Activated B cell treated with CpG ODN at 0.5 μM for 24 hours (primary cell): ENCODE data around the gene TRIP4. TPM values are rescaled to one million over a fixed set of nuclear protein-coding genes. Genes with fewer than 3 reads are reported as not detected.
"Not testable (repeated sequence)": the region's sequence is repeated elsewhere in the genome, so short reads cannot be mapped to it uniquely, and the experiment has no call there.

Experiments used
- ATAC-seq: fragments of 200-7000 bp; cut with Tn5 transposase; one replicate; pipeline ENCODE4 v1.10.0; 2021; ENCODE audit warnings: low read depth, mild to moderate bottlenecking, moderate library complexity
- CTCF ChIA-PET: fragments of 350-600 bp; sonication (Branson Sonifier 250); formaldehyde crosslinking; loops from one replicate; lab custom pipeline; 2021; ENCODE audit warnings: antibody characterized with exemption; lab: Charles Lee
- POLR2A ChIA-PET: fragments of 350-600 bp; sonication (Branson Sonifier 250); formaldehyde crosslinking; loops from one replicate; lab custom pipeline; 2021; ENCODE audit warnings: antibody characterized with exemption; lab: Charles Lee
- DNase-seq: peaks from one replicate; pipeline ENCODE4 v3.0.0; 2022
- H3K27ac Mint-ChIP-seq: one replicate; pipeline ENCODE4 v1.8.0; 2020; ENCODE audit warnings: mixed read lengths
- H3K27me3 Mint-ChIP-seq: one replicate; pipeline ENCODE4 v1.8.0; 2021; ENCODE audit warnings: mixed read lengths
- H3K36me3 Mint-ChIP-seq: one replicate; pipeline ENCODE4 v1.8.0; 2021; ENCODE audit warnings: low read depth, mixed read lengths
- H3K4me1 Mint-ChIP-seq: one replicate; pipeline ENCODE4 v1.8.0; 2021; ENCODE audit warnings: mixed read lengths
- H3K4me3 Mint-ChIP-seq: one replicate; pipeline ENCODE4 v1.8.0; 2020; ENCODE audit warnings: mild to moderate bottlenecking, mixed read lengths
- H3K9me3 Mint-ChIP-seq: one replicate; pipeline ENCODE4 v1.8.0; 2020; ENCODE audit warnings: mixed read lengths
- intact Hi-C: fragments of 100-400 bp; cut with micrococcal nuclease; formaldehyde crosslinking; loops from one replicate; pipeline ENCODE4 v1.15.1; 2024
- total RNA-seq: library from RNA; stranded (reverse); gene quantifications from 2 replicates; pipeline ENCODE4 v1.2.3, GENCODE V29; 2022
- TF ChIP-seq, protein P1 (sequence below): fragments of 200-600 bp; IDR thresholded peaks from one replicate; pipeline ENCODE4 v1.8.0; 2022; ENCODE audit warnings: antibody characterized with exemption, mild to moderate bottlenecking

The TRIP4 gene
- total RNA-seq, 1 donor from 2014 or later, result 35.0 TPM

DNA sequence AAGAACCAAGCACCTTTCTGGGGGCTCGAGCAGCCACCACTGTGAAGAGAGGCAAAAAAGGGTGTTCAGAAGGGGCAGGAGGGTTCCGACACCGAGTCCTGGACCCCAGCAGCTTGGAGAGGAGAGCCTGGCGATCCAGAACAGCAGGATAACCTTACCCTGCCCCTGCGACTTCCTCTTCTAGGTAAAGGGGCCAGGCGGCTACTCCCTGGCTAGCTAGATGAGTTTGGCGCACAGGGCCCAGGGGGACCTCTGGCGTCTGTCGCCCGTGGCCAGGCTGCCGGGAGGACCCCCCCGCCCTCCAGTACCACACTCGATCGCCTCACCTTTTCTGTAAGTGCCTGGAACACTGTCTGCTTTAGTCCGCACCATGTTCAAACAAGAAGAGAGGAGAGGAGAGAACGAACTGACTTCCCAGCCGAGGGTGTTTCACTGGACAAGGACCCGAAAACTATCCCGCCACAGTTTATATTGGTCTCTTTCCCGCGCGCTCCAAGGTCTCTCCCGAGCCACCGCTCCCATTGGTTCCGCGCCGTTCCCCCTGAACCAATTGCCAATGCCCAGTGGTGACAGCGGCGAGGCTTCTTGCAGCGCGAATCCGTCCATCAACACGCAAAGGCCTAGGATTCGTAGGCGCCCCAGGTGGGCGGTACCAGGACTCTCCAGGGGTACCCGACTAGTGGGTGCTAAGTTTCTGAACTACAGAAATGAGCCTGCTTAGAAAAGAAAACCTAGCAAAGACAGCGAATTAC is 6.5 kb upstream of the TRIP4 start, which contains the start of gene PCLAF:
TSS of gene PCLAF (minus strand) at position 442 of the 752 bp plus-strand sequence. CDS start at position 372, 70 bp downstream.
- Mint-ChIP-seq H3K4me3 (peak within 1 kb of the TSS; percentile 92), H3K36me3 (peaks cover 3% of the 10 kb centered on the region), H3K4me1 (peaks cover 20% of the 10 kb centered on the region), H3K27ac (peak within 1 kb of the TSS; percentile 44), H3K9me3 (no peaks in the 10 kb centered on the region), H3K27me3 (no peaks in the 10 kb centered on the region)
- TF ChIP-seq, protein P1, sequence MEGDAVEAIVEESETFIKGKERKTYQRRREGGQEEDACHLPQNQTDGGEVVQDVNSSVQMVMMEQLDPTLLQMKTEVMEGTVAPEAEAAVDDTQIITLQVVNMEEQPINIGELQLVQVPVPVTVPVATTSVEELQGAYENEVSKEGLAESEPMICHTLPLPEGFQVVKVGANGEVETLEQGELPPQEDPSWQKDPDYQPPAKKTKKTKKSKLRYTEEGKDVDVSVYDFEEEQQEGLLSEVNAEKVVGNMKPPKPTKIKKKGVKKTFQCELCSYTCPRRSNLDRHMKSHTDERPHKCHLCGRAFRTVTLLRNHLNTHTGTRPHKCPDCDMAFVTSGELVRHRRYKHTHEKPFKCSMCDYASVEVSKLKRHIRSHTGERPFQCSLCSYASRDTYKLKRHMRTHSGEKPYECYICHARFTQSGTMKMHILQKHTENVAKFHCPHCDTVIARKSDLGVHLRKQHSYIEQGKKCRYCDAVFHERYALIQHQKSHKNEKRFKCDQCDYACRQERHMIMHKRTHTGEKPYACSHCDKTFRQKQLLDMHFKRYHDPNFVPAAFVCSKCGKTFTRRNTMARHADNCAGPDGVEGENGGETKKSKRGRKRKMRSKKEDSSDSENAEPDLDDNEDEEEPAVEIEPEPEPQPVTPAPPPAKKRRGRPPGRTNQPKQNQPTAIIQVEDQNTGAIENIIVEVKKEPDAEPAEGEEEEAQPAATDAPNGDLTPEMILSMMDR, result no peak
- DNase-seq (peak; percentile 74), ATAC-seq (peak; percentile 100)
- ChIA-PET CTCF (no interaction called here), POLR2A (no interaction called here)
- intact Hi-C loops, result loop anchor here (1.0 to 10.0 kb wide), 4 partner anchors 25 to 924 kb away; partner anchors contain the start of genes CIAO2A, CSNK1G1, RNU5B-1 and ZNF609

DNA sequence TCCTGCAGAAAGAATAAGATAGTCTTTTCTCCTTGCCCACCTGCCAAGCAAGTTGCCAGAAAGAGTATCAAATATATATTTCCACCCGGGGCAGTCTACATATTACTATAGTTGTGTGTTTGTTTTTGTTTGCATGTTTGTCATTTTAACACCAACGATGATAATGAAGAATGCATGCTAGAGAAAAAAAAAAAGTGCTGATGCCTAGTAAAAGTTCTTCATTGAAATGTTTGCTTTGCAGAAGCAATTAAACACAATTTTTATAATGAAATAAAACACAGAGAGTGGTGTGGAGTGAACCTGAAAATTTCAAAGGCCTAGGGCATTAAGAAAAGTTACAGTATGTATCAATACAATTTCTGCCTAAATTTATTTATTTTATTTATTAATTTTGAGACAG is 3.9 kb upstream of the TRIP4 start:
- intact Hi-C loops, result loop anchor here (5.0 to 10.0 kb wide), 2 partner anchors 291 to 921 kb away; partner anchors contain the start of genes CIAO2A and RNU5B-1
- ChIA-PET POLR2A (no interaction called here), CTCF (no interaction called here)

DNA sequence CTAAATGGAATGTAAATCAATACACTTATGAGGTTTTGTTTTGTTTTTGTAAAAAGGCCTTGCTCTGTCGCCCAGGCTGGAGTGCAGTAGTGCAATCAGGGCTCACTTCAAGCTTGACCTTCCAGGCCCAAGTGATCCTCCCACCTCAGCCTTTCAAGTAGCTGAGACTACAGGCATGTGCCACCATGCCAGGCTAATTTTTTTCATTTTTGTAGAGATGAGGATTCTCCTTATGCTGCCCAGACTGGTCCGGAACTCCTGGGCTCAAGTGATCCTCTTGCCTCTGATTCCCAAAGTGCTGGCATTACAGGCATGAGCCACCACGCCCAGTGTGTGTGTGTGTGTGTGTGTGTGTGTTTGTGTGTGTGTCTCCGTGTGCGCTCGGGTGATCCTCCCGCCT is 1.3 kb upstream of the TRIP4 start:
- no peaks in the 10 kb centered on the region for H3K27me3 Mint-ChIP-seq
- ATAC-seq (no peak), DNase-seq (no peak)
- CTCF ChIA-PET, result no interaction called here
- peaks cover 32% of the 10 kb centered on the region for H3K4me1 Mint-ChIP-seq
- intact Hi-C loops, result loop anchor here (10.0 kb wide), 1 partner anchor 919 kb away; the partner anchor contains the start of gene RNU5B-1
- POLR2A ChIA-PET, result interaction anchor here (3.0 kb wide), 1 partner anchor 223 kb away, joined by 31 read pairs; the partner anchor contains the start of gene PPIB
- no peak overlapping the region for H3K4me3 Mint-ChIP-seq
- H3K36me3 Mint-ChIP-seq, result peaks cover 7% of the 10 kb centered on the region
- H3K9me3 Mint-ChIP-seq, result no peaks in the 10 kb centered on the region
- H3K27ac Mint-ChIP-seq, result no peak overlapping the region
- TF ChIP-seq, protein P1, result no peak

More for the DNA sequence above, 3.9 kb upstream of the TRIP4 start:
- Mint-ChIP-seq H3K27ac (no peak overlapping the region), H3K27me3 (no peaks in the 10 kb centered on the region), H3K36me3 (peaks cover 8% of the 10 kb centered on the region), H3K4me3 (no peak overlapping the region), H3K9me3 (no peaks in the 10 kb centered on the region), H3K4me1 (peaks cover 31% of the 10 kb centered on the region)
- DNase-seq (no peak), ATAC-seq (no peak)
- TF ChIP-seq, protein P1, result no peak

DNA sequence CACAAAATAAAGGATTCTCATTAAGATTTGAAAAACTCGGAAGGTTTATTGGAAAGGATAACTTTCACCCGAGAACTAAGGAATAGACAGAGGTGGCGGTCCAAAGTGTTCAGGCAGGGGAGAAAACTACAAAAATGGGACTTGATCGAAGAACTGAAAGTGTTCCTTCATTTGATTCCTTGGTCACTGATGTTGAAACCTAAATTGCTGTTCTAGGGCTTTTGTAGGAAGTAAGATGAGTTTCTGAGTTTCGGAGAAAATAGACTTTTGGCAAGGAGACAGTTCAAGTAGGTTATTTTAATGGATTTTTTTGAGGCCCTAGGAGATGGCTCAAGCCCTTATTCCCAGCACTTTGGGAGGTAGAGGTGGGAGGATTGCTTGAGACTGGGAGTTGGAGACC is 1.4 kb downstream of the TRIP4 start:
- intact Hi-C loops, result loop anchor here (10.0 kb wide), 1 partner anchor 916 kb away; the partner anchor contains the start of gene RNU5B-1
- POLR2A ChIA-PET, result interaction anchor here (0.6 to 3.0 kb wide), 4 partner anchors 31 to 1141 kb away, joined by 3 to 31 read pairs (median 12); partner anchors contain the start of genes CSNK1G1, HACD3 and PPIB
- peak overlapping the region; percentile 33 for H3K4me3 Mint-ChIP-seq

GRCh38 chr15:64392471-64392870 is 4.8 kb downstream of the TRIP4 start:
- peaks cover 38% of the 10 kb centered on the region for H3K36me3 Mint-ChIP-seq

More for the DNA sequence above, 1.4 kb downstream of the TRIP4 start:
- peaks cover 25% of the 10 kb centered on the region for H3K4me1 Mint-ChIP-seq
- TF ChIP-seq, protein P1, result no peak
- peaks cover 14% of the 10 kb centered on the region for H3K36me3 Mint-ChIP-seq
- no peaks in the 10 kb centered on the region for H3K9me3 Mint-ChIP-seq
- CTCF ChIA-PET, result no interaction called here
- H3K27me3 Mint-ChIP-seq, result no peaks in the 10 kb centered on the region
- no peak for DNase-seq
- ATAC-seq, result no peak
- H3K27ac Mint-ChIP-seq, result no peak overlapping the region

More at GRCh38 chr15:64392471-64392870, 4.8 kb downstream of the TRIP4 start:
- H3K27ac Mint-ChIP-seq, CTCF ChIA-PET, H3K9me3 Mint-ChIP-seq, intact Hi-C loops, POLR2A ChIA-PET, H3K4me3 Mint-ChIP-seq, H3K27me3 Mint-ChIP-seq, DNase-seq, ATAC-seq: not testable (repeated sequence)
- peaks cover 17% of the 10 kb centered on the region for H3K4me1 Mint-ChIP-seq
